Sigmoid colon (tissue), 4 donors: ENCODE results near the gene UBE2H.

ENCODE experiments used
- POLR2A ChIP-seq, 2 donors: fragments of 450-650 bp; IDR thresholded peaks; one replicate each; pipeline ENCODE4 v1.6.1; 2016; ENCODE audit warnings: antibody characterized with exemption in 2 of 2, mild to moderate bottlenecking in 2 of 2, moderate library complexity in 2 of 2
- POLR2AphosphoS5 ChIP-seq, 4 donors: sonication (generic); formaldehyde crosslinking; IDR thresholded peaks; one replicate each; pipeline ENCODE4 v1.6.1; 2017; ENCODE audit warnings: antibody characterized with exemption in 4 of 4
- TF ChIP-seq, protein P1 (sequence below), 4 experiments: fragments of 450-650 bp in 3 of 4; fragments of 200-600 bp in 1 of 4; IDR thresholded peaks; one replicate each; pipeline ENCODE4 v1.5.1; 2016 to 2019; ENCODE audit warnings: antibody characterized with exemption in 4 of 4, mild to moderate bottlenecking in 3 of 4, moderate library complexity in 2 of 4

DNA sequence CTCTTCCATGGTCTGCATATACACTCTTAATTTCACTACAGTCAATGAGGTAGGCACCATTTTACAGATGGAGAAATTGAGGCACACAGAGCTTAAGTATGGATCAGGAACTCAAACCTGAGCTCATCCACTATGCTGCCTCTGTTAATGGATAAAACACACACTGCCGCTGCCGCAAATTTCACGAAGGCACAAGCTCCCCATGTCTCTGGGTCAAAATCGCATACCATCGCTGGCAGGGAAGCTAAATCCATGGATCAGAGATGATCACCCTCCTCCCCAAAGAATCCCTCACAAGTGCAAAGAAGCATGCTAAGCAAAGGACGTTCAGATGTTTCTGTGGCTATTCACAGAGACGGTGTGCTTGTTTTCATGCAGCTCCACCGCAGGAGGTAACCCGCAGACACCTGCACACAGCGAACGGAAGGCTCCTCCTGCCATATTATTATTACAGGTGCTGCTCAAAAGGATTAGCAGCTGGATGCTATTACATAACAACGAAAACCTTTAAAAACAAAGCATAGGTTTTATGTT, 109.3 kb downstream of the UBE2H start:
- TF ChIP-seq, protein P1, sequence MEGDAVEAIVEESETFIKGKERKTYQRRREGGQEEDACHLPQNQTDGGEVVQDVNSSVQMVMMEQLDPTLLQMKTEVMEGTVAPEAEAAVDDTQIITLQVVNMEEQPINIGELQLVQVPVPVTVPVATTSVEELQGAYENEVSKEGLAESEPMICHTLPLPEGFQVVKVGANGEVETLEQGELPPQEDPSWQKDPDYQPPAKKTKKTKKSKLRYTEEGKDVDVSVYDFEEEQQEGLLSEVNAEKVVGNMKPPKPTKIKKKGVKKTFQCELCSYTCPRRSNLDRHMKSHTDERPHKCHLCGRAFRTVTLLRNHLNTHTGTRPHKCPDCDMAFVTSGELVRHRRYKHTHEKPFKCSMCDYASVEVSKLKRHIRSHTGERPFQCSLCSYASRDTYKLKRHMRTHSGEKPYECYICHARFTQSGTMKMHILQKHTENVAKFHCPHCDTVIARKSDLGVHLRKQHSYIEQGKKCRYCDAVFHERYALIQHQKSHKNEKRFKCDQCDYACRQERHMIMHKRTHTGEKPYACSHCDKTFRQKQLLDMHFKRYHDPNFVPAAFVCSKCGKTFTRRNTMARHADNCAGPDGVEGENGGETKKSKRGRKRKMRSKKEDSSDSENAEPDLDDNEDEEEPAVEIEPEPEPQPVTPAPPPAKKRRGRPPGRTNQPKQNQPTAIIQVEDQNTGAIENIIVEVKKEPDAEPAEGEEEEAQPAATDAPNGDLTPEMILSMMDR (IDR thresholded peaks at IDR 0.05) = no peak
- TF ChIP-seq POLR2A (IDR thresholded peaks at IDR 0.05) = no peak
- no peak for TF ChIP-seq POLR2AphosphoS5 (IDR thresholded peaks at IDR 0.05)
